GM23338 (cell line): Measurements from ENCODE around the gene FBN2. TPM values are rescaled to one million over a fixed set of nuclear protein-coding genes. Genes with fewer than 3 reads are reported as not detected.

Experiments
- ATAC-seq: fragments of 200-7000 bp; cut with Tn5 transposase; 3 replicates; pipeline ENCODE4 v1.9.1; 2020
- DNase-seq: peaks from one replicate; pipeline ENCODE4 v3.0.0-alpha.2; 2015; ENCODE audit warnings: low spot score
- H2AFZ ChIP-seq: fragments of 200-600 bp; sonication (generic); 2 replicates; pipeline ENCODE4 v1.8.0; 2016; ENCODE audit warnings: antibody characterized with exemption, mild to moderate bottlenecking, moderate library complexity
- H3F3A ChIP-seq: fragments of 200-600 bp; sonication (generic); replicated peaks from 2 replicates; pipeline ENCODE4 v1.8.0; 2017; ENCODE audit warnings: antibody characterized with exemption, mixed run types, low read depth
- H3K27ac ChIP-seq: fragments of 200-600 bp; sonication (generic); 2 replicates; pipeline ENCODE4 v1.6.1; 2016; ENCODE audit warnings: low read depth
- H3K27me3 ChIP-seq: fragments of 200-600 bp; sonication (generic); 2 replicates; pipeline ENCODE4 v1.8.0; 2016; ENCODE audit warnings: mild to moderate bottlenecking, mixed run types, moderate library complexity; ENCODE audit not compliant: insufficient read depth
- H3K36me3 ChIP-seq: fragments of 200-600 bp; sonication (generic); 2 replicates; pipeline ENCODE4 v1.8.0; 2016; ENCODE audit warnings: mild to moderate bottlenecking; ENCODE audit not compliant: insufficient read depth
- H3K4me1 ChIP-seq: fragments of 200-600 bp; sonication (generic); 2 replicates; pipeline ENCODE4 v1.8.0; 2016; ENCODE audit warnings: mild to moderate bottlenecking, moderate library complexity; ENCODE audit not compliant: insufficient read depth
- H3K4me2 ChIP-seq: fragments of 200-600 bp; sonication (generic); 2 replicates; pipeline ENCODE4 v1.7.1; 2017; ENCODE audit warnings: mixed run types
- H3K4me3 ChIP-seq: fragments of 200-600 bp; sonication (generic); 2 replicates; pipeline ENCODE4 v1.6.1; 2016; ENCODE audit warnings: mixed run types
- H3K79me2 ChIP-seq: fragments of 200-600 bp; sonication (generic); replicated peaks from 2 replicates; pipeline ENCODE4 v1.8.0; 2017; ENCODE audit warnings: mild to moderate bottlenecking; ENCODE audit not compliant: insufficient read depth
- H3K9me2 ChIP-seq: fragments of 200-600 bp; sonication (generic); 2 replicates; pipeline ENCODE4 v1.8.0; 2017; ENCODE audit not compliant: insufficient read depth
- H4K20me1 ChIP-seq: fragments of 200-600 bp; sonication (generic); replicated peaks from 2 replicates; pipeline ENCODE4 v1.8.0; 2017; ENCODE audit warnings: mild to moderate bottlenecking; ENCODE audit not compliant: insufficient read depth
- H3K27ac Mint-ChIP-seq: 2 replicates; pipeline ENCODE4 v1.8.0; 2020; ENCODE audit warnings: inconsistent platforms, mild to moderate bottlenecking, moderate library complexity, mixed read lengths
- H3K27me3 Mint-ChIP-seq: 3 replicates; pipeline ENCODE4 v1.8.0; 2022; ENCODE audit warnings: low read depth, mild to moderate bottlenecking, moderate library complexity, mixed read lengths, inconsistent platforms; ENCODE audit not compliant: insufficient read depth, poor library complexity
- H3K36me3 Mint-ChIP-seq: 3 replicates; pipeline ENCODE4 v1.8.0; 2021; ENCODE audit warnings: low read depth, mild to moderate bottlenecking, inconsistent platforms, moderate library complexity, mixed read lengths
- H3K4me1 Mint-ChIP-seq: 3 replicates; pipeline ENCODE4 v1.8.0; 2020; ENCODE audit warnings: mild to moderate bottlenecking, inconsistent platforms, mixed read lengths
- H3K4me3 Mint-ChIP-seq: 3 replicates; pipeline ENCODE4 v1.8.0; 2021; ENCODE audit warnings: moderate library complexity, mild to moderate bottlenecking, inconsistent platforms, mixed read lengths
- H3K9me3 Mint-ChIP-seq: 3 replicates; pipeline ENCODE4 v1.8.0; 2020; ENCODE audit warnings: moderate library complexity, mild to moderate bottlenecking, inconsistent platforms, mixed read lengths
- EZH2 ChIP-seq: fragments of 200-600 bp; sonication (generic); IDR thresholded peaks from one replicate; pipeline ENCODE4 v1.8.0; 2017; ENCODE audit warnings: antibody characterized with exemption, mild to moderate bottlenecking, low read depth; ENCODE audit not compliant: unreplicated experiment
- EZH2phosphoT487 ChIP-seq: fragments of 200-600 bp; sonication (generic); IDR thresholded peaks from one replicate; pipeline ENCODE4 v1.8.1; 2018; ENCODE audit warnings: antibody characterized with exemption; ENCODE audit not compliant: unreplicated experiment
- NANOG ChIP-seq: IDR thresholded peaks from 2 replicates; pipeline ENCODE4 v1.6.1; 2016; ENCODE audit warnings: antibody characterized with exemption, borderline replicate concordance
- STAT1 ChIP-seq: IDR thresholded peaks from one replicate; pipeline ENCODE4 v1.6.1; 2016; ENCODE audit warnings: antibody characterized with exemption; ENCODE audit not compliant: unreplicated experiment
- ZNF114 ChIP-seq: fragments of 250-450 bp; sonication (Bioruptor Pico); IDR thresholded peaks from 2 replicates; pipeline ENCODE4 v1.5.0; 2020; ENCODE audit warnings: mild to moderate bottlenecking, moderate library complexity
- ZNF331 ChIP-seq: fragments of 250-450 bp; sonication (Bioruptor Pico); IDR thresholded peaks from 2 replicates; pipeline ENCODE4 v1.5.0; 2020; ENCODE audit warnings: low read depth, mild to moderate bottlenecking, moderate library complexity
- polyA plus RNA-seq: library from polyadenylated mRNA; unstranded; fragments of >200 nt; fragmentation: Nextera tagmentation; extraction: Ambion mirVana; gene quantifications from 2 replicates; pipeline ENCODE4 v1.2.1, GENCODE V29; 2016
- total RNA-seq: library from RNA; depleted of rRNA; stranded (reverse); fragments of >200 nt; shearing (Covaris generic); gene quantifications from 2 replicates; pipeline ENCODE4 v1.2.3, GENCODE V29; 2014
- TF ChIP-seq, protein P1 (sequence below): IDR thresholded peaks from one replicate; pipeline ENCODE4 v1.6.1; 2018; ENCODE audit warnings: antibody characterized with exemption; ENCODE audit not compliant: unreplicated experiment
- TF ChIP-seq, protein P2 (sequence below): IDR thresholded peaks from 2 replicates; pipeline ENCODE4 v1.6.1; 2016; ENCODE audit warnings: antibody characterized with exemption
- TF ChIP-seq, protein P3 (sequence below): fragments of 250-450 bp; sonication (Bioruptor Pico); IDR thresholded peaks from 2 replicates; pipeline ENCODE4 v1.5.0; 2020; ENCODE audit warnings: mild to moderate bottlenecking, moderate library complexity
- TF ChIP-seq, protein P4 (sequence below), 2 experiments: fragments of 200-600 bp in 1 of 2; sonication (generic) in 1 of 2; conservative IDR thresholded peaks; 2 replicates each; pipeline versions ENCODE4 v1.5.1 to v1.6.1; 2016 to 2017; ENCODE audit warnings: antibody characterized with exemption in 2 of 2, low read depth in 2 of 2, mild to moderate bottlenecking in 2 of 2, moderate library complexity in 1 of 2

Gene FBN2
- total and polyA plus RNA-seq, 2 experiments from 2014 or later, result 2.6 to 13.6 TPM

DNA sequence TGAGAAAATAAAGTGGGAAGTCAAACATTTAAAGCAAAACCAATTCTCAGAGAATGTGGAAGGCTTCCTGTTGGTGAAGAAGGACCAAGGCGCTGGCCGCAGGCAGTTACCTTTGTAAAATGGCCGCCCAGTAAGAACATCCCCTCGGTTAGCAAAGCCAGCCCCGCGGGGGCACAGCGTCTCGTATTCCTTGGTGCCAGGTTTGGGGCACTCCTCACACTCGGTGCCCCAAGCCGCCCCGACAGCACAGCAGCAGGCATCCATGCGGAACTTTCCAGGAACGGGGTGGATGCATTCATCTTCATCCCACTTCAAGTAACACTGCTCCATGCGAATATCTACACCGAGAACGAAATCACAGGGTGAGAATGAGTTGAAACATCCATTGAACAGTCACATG lies 192.8 kb downstream of the FBN2 start:
- Histone ChIP-seq H3K4me1 (no peaks in the 10 kb centered on the region), H3K79me2 (no peaks in the 10 kb centered on the region), H3K9me2 (peaks cover 3% of the 10 kb centered on the region; the same call in 1 of the 2 replicates), H4K20me1 (no peaks in the 10 kb centered on the region), H2AFZ (no peak overlapping the region), H3K36me3 (no peaks in the 10 kb centered on the region), H3K27ac (no peak overlapping the region), H3K27me3 (no peaks in the 10 kb centered on the region), H3K4me2 (no peak overlapping the region), H3F3A (no peaks in the 10 kb centered on the region), H3K4me3 (no peak overlapping the region)
- Mint-ChIP-seq H3K9me3 (no peaks in the 10 kb centered on the region), H3K4me1 (no peaks in the 10 kb centered on the region), H3K4me3 (no peak overlapping the region), H3K36me3 (peaks cover 28% of the 10 kb centered on the region), H3K27ac (no peak overlapping the region), H3K27me3 (no peaks in the 10 kb centered on the region)
- DNase-seq (no peak), ATAC-seq (no peak)
- no peak for TF ChIP-seq NANOG
- TF ChIP-seq EZH2, result no peak
- TF ChIP-seq, protein P1, sequence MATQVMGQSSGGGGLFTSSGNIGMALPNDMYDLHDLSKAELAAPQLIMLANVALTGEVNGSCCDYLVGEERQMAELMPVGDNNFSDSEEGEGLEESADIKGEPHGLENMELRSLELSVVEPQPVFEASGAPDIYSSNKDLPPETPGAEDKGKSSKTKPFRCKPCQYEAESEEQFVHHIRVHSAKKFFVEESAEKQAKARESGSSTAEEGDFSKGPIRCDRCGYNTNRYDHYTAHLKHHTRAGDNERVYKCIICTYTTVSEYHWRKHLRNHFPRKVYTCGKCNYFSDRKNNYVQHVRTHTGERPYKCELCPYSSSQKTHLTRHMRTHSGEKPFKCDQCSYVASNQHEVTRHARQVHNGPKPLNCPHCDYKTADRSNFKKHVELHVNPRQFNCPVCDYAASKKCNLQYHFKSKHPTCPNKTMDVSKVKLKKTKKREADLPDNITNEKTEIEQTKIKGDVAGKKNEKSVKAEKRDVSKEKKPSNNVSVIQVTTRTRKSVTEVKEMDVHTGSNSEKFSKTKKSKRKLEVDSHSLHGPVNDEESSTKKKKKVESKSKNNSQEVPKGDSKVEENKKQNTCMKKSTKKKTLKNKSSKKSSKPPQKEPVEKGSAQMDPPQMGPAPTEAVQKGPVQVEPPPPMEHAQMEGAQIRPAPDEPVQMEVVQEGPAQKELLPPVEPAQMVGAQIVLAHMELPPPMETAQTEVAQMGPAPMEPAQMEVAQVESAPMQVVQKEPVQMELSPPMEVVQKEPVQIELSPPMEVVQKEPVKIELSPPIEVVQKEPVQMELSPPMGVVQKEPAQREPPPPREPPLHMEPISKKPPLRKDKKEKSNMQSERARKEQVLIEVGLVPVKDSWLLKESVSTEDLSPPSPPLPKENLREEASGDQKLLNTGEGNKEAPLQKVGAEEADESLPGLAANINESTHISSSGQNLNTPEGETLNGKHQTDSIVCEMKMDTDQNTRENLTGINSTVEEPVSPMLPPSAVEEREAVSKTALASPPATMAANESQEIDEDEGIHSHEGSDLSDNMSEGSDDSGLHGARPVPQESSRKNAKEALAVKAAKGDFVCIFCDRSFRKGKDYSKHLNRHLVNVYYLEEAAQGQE, result no peak

DNA sequence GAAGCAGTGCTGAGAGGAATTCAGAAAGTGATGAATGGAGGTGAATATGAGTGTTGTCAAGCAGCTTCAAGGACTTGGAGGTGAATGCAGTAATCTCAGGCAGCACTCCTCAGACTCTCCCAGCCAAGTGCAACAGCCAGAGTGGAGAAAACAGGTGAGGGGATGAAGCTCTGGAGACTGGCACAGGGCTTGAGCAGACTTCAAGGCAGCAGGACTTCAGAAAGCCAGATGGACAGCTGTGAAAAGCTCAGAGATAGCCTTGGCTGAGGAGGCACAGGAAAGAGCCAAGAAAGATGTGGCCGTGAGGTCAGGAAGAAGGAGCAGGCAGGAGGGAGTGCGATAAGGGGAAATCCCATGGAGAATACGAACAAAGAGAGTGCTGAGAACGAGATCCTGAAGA lies 194.9 kb downstream of the FBN2 start:
- Mint-ChIP-seq H3K4me1 (no peaks in the 10 kb centered on the region), H3K27ac (no peak overlapping the region), H3K36me3 (peaks cover 28% of the 10 kb centered on the region), H3K9me3 (no peaks in the 10 kb centered on the region), H3K27me3 (no peaks in the 10 kb centered on the region), H3K4me3 (no peak overlapping the region)
- H3K27ac ChIP-seq, result no peak overlapping the region
- H3K79me2 ChIP-seq, result no peaks in the 10 kb centered on the region
- no peaks in the 10 kb centered on the region for H3F3A ChIP-seq
- no peaks in the 10 kb centered on the region for H3K36me3 ChIP-seq
- H3K4me3 ChIP-seq, result no peak overlapping the region
- no peaks in the 10 kb centered on the region for H3K27me3 ChIP-seq
- no peaks in the 10 kb centered on the region for H3K4me1 ChIP-seq
- ATAC-seq, result no peak
- no peak overlapping the region for H2AFZ ChIP-seq
- peaks cover 3% of the 10 kb centered on the region; the same call in 1 of the 2 replicates for H3K9me2 ChIP-seq
- DNase-seq, result no peak
- no peaks in the 10 kb centered on the region for H4K20me1 ChIP-seq
- H3K4me2 ChIP-seq, result no peak overlapping the region
- TF ChIP-seq EZH2 (no peak), STAT1 (no peak), ZNF114 (no peak), EZH2phosphoT487 (no peak), ZNF331 (CRISPR knock-in tag) (no peak)
- TF ChIP-seq, protein P2, sequence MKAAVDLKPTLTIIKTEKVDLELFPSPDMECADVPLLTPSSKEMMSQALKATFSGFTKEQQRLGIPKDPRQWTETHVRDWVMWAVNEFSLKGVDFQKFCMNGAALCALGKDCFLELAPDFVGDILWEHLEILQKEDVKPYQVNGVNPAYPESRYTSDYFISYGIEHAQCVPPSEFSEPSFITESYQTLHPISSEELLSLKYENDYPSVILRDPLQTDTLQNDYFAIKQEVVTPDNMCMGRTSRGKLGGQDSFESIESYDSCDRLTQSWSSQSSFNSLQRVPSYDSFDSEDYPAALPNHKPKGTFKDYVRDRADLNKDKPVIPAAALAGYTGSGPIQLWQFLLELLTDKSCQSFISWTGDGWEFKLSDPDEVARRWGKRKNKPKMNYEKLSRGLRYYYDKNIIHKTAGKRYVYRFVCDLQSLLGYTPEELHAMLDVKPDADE, result no peak
- TF ChIP-seq, protein P3, sequence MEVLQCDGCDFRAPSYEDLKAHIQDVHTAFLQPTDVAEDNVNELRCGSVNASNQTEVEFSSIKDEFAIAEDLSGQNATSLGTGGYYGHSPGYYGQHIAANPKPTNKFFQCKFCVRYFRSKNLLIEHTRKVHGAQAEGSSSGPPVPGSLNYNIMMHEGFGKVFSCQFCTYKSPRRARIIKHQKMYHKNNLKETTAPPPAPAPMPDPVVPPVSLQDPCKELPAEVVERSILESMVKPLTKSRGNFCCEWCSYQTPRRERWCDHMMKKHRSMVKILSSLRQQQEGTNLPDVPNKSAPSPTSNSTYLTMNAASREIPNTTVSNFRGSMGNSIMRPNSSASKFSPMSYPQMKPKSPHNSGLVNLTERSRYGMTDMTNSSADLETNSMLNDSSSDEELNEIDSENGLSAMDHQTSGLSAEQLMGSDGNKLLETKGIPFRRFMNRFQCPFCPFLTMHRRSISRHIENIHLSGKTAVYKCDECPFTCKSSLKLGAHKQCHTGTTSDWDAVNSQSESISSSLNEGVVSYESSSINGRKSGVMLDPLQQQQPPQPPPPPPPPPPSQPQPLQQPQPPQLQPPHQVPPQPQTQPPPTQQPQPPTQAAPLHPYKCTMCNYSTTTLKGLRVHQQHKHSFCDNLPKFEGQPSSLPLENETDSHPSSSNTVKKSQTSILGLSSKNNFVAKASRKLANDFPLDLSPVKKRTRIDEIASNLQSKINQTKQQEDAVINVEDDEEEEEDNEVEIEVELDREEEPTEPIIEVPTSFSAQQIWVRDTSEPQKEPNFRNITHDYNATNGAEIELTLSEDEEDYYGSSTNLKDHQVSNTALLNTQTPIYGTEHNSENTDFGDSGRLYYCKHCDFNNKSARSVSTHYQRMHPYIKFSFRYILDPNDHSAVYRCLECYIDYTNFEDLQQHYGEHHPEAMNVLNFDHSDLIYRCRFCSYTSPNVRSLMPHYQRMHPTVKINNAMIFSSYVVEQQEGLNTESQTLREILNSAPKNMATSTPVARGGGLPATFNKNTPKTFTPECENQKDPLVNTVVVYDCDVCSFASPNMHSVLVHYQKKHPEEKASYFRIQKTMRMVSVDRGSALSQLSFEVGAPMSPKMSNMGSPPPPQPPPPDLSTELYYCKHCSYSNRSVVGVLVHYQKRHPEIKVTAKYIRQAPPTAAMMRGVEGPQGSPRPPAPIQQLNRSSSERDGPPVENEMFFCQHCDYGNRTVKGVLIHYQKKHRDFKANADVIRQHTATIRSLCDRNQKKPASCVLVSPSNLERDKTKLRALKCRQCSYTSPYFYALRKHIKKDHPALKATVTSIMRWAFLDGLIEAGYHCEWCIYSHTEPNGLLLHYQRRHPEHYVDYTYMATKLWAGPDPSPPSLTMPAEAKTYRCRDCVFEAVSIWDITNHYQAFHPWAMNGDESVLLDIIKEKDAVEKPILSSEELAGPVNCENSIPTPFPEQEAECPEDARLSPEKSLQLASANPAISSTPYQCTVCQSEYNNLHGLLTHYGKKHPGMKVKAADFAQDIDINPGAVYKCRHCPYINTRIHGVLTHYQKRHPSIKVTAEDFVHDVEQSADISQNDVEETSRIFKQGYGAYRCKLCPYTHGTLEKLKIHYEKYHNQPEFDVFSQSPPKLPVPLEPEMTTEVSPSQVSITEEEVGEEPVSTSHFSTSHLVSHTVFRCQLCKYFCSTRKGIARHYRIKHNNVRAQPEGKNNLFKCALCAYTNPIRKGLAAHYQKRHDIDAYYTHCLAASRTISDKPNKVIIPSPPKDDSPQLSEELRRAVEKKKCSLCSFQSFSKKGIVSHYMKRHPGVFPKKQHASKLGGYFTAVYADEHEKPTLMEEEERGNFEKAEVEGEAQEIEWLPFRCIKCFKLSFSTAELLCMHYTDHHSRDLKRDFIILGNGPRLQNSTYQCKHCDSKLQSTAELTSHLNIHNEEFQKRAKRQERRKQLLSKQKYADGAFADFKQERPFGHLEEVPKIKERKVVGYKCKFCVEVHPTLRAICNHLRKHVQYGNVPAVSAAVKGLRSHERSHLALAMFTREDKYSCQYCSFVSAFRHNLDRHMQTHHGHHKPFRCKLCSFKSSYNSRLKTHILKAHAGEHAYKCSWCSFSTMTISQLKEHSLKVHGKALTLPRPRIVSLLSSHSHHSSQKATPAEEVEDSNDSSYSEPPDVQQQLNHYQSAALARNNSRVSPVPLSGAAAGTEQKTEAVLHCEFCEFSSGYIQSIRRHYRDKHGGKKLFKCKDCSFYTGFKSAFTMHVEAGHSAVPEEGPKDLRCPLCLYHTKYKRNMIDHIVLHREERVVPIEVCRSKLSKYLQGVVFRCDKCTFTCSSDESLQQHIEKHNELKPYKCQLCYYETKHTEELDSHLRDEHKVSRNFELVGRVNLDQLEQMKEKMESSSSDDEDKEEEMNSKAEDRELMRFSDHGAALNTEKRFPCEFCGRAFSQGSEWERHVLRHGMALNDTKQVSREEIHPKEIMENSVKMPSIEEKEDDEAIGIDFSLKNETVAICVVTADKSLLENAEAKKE (CRISPR knock-in tag), result no peak
- TF ChIP-seq, protein P4, sequence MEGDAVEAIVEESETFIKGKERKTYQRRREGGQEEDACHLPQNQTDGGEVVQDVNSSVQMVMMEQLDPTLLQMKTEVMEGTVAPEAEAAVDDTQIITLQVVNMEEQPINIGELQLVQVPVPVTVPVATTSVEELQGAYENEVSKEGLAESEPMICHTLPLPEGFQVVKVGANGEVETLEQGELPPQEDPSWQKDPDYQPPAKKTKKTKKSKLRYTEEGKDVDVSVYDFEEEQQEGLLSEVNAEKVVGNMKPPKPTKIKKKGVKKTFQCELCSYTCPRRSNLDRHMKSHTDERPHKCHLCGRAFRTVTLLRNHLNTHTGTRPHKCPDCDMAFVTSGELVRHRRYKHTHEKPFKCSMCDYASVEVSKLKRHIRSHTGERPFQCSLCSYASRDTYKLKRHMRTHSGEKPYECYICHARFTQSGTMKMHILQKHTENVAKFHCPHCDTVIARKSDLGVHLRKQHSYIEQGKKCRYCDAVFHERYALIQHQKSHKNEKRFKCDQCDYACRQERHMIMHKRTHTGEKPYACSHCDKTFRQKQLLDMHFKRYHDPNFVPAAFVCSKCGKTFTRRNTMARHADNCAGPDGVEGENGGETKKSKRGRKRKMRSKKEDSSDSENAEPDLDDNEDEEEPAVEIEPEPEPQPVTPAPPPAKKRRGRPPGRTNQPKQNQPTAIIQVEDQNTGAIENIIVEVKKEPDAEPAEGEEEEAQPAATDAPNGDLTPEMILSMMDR (conservative IDR thresholded peaks at IDR 0.05; ENCODE audit: low read depth in 2 of 2), result no peak
